GM20000 (cell line): ENCODE measurements around the gene EWSR1.

Source experiments
- DNase-seq: peaks from one replicate; pipeline ENCODE4 v3.0.0; 2012; ENCODE audit warnings: low spot score
- TF ChIP-seq, protein P1 (sequence below): IDR thresholded peaks from 2 replicates; pipeline ENCODE4 v1.5.1; 2012; ENCODE audit warnings: mild to moderate bottlenecking, control low read depth; ENCODE audit errors: extremely low read depth, missing control alignments

The EWSR1 gene

DNA sequence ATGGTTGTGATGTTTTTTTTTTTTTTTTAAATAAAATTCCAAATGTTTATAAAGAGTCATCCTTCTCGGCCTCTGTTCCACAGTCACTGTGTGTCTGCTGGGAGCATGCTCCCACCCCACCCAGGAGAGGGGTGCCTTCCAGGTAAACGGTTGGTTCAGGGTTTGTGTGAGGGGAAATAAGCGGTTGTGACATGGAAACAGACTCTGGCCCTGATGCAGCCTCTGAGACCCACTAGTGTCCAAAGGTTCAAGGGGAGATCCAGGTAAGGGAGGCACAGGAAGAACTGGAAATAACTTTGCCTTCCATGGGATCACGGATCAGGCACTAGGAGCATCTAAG, 32.4 kb downstream of the EWSR1 start:
- TF ChIP-seq, protein P1, sequence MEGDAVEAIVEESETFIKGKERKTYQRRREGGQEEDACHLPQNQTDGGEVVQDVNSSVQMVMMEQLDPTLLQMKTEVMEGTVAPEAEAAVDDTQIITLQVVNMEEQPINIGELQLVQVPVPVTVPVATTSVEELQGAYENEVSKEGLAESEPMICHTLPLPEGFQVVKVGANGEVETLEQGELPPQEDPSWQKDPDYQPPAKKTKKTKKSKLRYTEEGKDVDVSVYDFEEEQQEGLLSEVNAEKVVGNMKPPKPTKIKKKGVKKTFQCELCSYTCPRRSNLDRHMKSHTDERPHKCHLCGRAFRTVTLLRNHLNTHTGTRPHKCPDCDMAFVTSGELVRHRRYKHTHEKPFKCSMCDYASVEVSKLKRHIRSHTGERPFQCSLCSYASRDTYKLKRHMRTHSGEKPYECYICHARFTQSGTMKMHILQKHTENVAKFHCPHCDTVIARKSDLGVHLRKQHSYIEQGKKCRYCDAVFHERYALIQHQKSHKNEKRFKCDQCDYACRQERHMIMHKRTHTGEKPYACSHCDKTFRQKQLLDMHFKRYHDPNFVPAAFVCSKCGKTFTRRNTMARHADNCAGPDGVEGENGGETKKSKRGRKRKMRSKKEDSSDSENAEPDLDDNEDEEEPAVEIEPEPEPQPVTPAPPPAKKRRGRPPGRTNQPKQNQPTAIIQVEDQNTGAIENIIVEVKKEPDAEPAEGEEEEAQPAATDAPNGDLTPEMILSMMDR, result no peak
- DNase-seq, result no peak

DNA sequence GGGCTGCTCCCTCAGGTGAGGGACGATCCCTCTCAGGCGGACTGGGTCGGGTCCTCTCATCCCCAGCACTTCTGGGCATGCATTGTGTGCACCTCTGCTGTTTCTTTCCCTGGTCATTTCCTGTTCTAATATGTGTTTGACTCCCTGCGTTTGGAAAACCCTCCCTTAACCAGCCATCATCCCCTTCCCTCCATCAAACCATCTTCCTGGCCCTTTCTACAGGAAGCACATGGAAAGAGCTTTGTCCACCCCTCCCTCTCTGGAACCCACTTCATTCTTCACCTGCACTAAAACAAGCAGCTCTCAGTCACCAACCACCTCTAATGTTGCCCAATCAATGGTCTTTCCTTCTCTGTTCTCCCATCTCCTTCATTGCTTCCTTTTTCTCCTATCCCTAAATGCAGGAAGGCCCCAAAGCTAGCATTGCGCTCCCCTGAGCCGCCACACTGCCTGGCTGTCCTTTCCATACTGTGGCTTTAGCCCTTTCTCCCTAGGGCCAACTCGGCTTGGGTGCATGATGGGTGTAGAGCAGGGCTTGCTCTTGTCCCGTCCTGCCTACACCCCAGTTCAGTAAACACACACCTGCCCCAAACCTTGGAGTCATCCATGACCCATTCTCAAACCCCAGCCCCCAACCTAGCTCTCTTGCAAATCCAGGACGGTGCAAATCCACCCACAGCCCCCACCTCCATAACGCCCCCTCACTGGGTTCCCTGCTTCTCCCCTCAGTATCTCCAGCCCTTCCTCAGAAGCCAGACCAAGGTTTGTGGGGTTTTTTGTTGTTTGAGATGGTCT, 32.9 kb downstream of the EWSR1 start:
- TF ChIP-seq, protein P1, result no peak
- DNase-seq, result no peak

DNA sequence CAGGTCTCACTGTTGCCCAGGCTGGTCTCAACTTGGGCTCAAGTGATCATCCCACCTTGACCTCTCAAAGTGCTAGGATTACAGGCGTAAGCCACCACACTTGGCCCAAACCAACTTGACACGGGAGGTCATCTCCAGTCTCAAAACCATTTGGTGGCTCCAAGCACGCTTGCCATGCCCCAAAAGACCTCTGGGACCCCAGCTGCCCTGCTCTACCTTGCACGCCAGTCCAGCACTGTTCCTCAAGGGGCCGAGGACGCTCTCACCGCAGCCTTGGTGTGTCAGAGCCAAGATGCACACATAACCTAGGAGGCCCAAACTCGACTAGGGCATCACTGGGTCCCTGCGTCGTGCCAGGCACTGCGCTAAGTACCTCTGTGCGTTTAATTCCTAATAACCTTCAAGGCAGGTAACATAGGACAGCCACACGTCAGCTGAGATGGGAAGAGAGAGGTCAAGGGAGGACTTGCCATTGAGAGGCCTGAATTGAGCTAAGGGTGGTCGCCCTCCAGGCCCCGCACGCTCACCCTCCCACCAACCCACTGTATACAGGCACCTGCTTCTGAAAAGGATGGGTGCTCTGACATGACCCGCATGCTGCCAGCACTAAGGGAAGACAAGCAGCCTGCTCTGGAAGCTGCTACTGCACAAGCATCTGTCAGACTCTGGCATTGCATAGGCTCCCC, 33.8 kb downstream of the EWSR1 start:
- no peak for DNase-seq

DNA sequence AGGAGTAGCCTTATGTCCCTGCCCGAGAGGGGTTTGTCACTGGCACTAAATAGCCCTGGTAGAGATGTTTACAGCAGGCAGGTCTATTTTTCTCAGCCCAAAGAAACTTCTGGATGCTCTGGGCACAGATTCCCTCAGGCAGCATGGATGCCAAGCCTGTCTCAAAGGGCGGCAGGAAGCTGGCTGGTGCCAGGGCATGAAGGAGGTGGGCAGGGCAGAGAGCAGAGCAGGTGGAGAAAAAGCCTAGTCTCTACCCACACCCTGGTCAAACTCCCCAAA, 34.3 kb downstream of the EWSR1 start:
- TF ChIP-seq, protein P1, result no peak
- DNase-seq, result no peak

More for the DNA sequence above, 33.8 kb downstream of the EWSR1 start:
- TF ChIP-seq, protein P1, result no peak

DNA sequence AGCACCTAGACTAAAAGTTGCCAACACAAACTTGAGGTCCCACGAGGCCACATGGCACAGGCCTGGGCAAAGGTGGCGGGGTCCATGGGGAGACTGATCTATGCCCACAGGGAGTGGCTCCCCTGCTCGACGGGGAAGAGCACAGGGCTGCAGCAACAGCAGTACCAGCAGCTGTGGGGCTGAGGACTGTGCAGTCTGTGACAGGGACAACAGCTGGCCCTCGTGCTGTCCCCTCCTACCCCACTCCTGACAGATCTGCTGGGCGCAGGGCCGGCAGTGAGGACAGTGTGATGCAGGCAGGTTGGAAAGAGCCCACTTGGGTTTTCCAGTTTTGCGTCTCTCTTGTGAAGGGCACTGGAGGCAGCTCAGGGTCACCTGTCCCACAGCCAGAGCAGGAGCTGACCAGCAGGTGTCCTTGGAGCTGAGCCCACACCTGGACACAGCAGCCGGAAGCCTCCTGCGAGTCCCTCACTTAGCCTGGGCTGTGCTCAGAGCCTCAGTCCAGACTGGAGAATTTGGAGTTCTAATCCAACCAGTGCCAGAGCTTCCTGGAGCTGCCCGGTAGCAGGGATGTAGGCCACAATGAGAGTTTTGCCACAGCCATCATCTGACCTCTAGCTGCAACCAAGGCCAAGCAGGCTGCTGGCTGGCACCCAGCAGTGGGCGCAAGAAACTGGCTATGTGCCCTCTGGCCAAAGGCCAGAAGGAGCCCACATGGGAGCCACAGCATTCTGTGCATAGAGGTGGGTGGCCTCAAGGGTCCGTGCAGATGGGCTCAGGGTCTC, 34.8 kb downstream of the EWSR1 start:
- DNase-seq, result no peak
- TF ChIP-seq, protein P1, result no peak

DNA sequence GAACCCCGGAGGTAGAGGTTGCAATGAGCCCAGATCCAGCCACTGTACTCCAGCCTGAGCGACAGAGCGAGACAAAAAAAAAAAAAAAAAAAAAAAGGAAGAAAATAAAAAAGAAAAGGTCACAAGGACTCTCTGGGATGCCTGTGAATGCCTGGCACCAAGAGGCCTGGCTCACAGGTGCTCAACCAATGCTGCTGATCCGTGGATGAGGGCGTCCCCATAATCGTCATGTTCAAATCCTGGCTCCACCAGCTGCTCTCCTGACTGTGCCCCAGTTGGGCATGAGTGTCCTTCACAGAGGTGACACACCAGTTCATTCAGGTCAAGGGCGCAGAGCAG, 37.7 kb downstream of the EWSR1 start:
- TF ChIP-seq, protein P1, result no peak
- DNase-seq, result no peak
